Rectal smooth muscle tissue (tissue), 1 donor: Measurements from ENCODE around the gene TMEM63B.

Experiments
- H3K27ac ChIP-seq: one replicate; pipeline ENCODE4 v1.7.0; 2013; ENCODE audit warnings: low read depth, low read length, inconsistent platforms
- H3K27me3 ChIP-seq: one replicate; pipeline ENCODE4 v1.7.0; 2013; ENCODE audit warnings: low read length; ENCODE audit not compliant: control insufficient read depth, insufficient read depth
- H3K36me3 ChIP-seq: one replicate; pipeline ENCODE4 v1.7.0; 2013; ENCODE audit warnings: low read length; ENCODE audit not compliant: control insufficient read depth, insufficient read depth
- H3K4me1 ChIP-seq: one replicate; pipeline ENCODE4 v1.7.0; 2013; ENCODE audit warnings: low read length; ENCODE audit not compliant: control insufficient read depth, insufficient read depth
- H3K4me3 ChIP-seq: one replicate; pipeline ENCODE4 v1.7.0; 2013; ENCODE audit warnings: low read length
- H3K9ac ChIP-seq: one replicate; pipeline ENCODE4 v1.7.0; 2013; ENCODE audit warnings: low read length

Gene TMEM63B

GRCh38 chr6:44201200-44201599 lies 73.8 kb downstream of the TMEM63B start:
- H3K4me3 ChIP-seq = no peak overlapping the region
- H3K27me3 ChIP-seq = no peaks in the 10 kb centered on the region
- H3K36me3 ChIP-seq = no peaks in the 10 kb centered on the region
- H3K4me1 ChIP-seq = no peaks in the 10 kb centered on the region
- no peak overlapping the region for H3K27ac ChIP-seq
- no peak overlapping the region for H3K9ac ChIP-seq

GRCh38 chr6:44201638-44202303 lies 74.4 kb downstream of the TMEM63B start:
- H3K4me3 ChIP-seq = no peak overlapping the region
- H3K4me1 ChIP-seq = no peaks in the 10 kb centered on the region
- no peaks in the 10 kb centered on the region for H3K27me3 ChIP-seq
- H3K27ac ChIP-seq = no peak overlapping the region
- H3K9ac ChIP-seq = no peak overlapping the region
- no peaks in the 10 kb centered on the region for H3K36me3 ChIP-seq

GRCh38 chr6:44202332-44202971 lies 75.1 kb downstream of the TMEM63B start:
- Histone ChIP-seq H3K36me3 (no peaks in the 10 kb centered on the region), H3K9ac (no peak overlapping the region), H3K4me1 (no peaks in the 10 kb centered on the region), H3K27me3 (no peaks in the 10 kb centered on the region), H3K27ac (no peak overlapping the region), H3K4me3 (no peak overlapping the region)

- H3K27me3 ChIP-seq = no peaks in the 10 kb centered on the region
- peak overlapping the region; percentile 20 for H3K27ac ChIP-seq
- no peaks in the 10 kb centered on the region for H3K36me3 ChIP-seq
- no peaks in the 10 kb centered on the region for H3K4me1 ChIP-seq
- no peak overlapping the region for H3K4me3 ChIP-seq
- no peak overlapping the region for H3K9ac ChIP-seq
Observed at GRCh38 chr6:44202972-44203750, 75.8 kb downstream of the TMEM63B start.

GRCh38 chr6:44203955-44204354 lies 76.6 kb downstream of the TMEM63B start:
- no peak overlapping the region for H3K27ac ChIP-seq
- H3K27me3 ChIP-seq = no peaks in the 10 kb centered on the region
- H3K4me1 ChIP-seq = no peaks in the 10 kb centered on the region
- H3K9ac ChIP-seq = no peak overlapping the region
- H3K4me3 ChIP-seq = no peak overlapping the region
- H3K36me3 ChIP-seq = no peaks in the 10 kb centered on the region
